H1 (cell line): ENCODE results near the gene ZFP2. TPM values are rescaled to one million over a fixed set of nuclear protein-coding genes. Genes with fewer than 3 reads are reported as not detected.
A peak's percentile ranks its signal among the peaks of the same experiment; 100 is the strongest.

Experiments used
- CTCF ChIA-PET: fragments of 300-600 bp; sonication (Branson Sonifier 250); formaldehyde crosslinking; loops from one replicate; lab custom pipeline; 2021; ENCODE audit not compliant: partially characterized antibody; lab: Charles Lee
- POLR2A ChIA-PET: fragments of 300-600 bp; sonication (Branson Sonifier 250); formaldehyde crosslinking; loops from one replicate; lab custom pipeline; 2021; ENCODE audit warnings: inconsistent platforms; ENCODE audit not compliant: partially characterized antibody; lab: Charles Lee
- DNase-seq, 2 experiments: peaks; one replicate each; pipeline versions ENCODE4 v3.0.0 to v3.0.0-alpha.2; 2010 to 2022; ENCODE audit warnings: low spot score in 2 of 2, low read depth in 1 of 2, mixed read lengths in 1 of 2
- FAIRE-seq: peaks from 2 replicates; lab custom pipeline; 2011; peaks lifted over from hg19 to GRCh38; lab: Jason Lieb, UNC
- H2AFZ ChIP-seq: 2 replicates; pipeline ENCODE4 v1.8.1; 2012; ENCODE audit warnings: low read length, inconsistent platforms
- H2AK5ac ChIP-seq: 2 replicates; pipeline ENCODE4 v1.6.1; 2013; ENCODE audit warnings: low read depth, low read length
- H2BK120ac ChIP-seq: replicated peaks from 2 replicates; pipeline ENCODE3; 2013; ENCODE audit warnings: low read depth, low read length, inconsistent platforms
- H2BK12ac ChIP-seq: 2 replicates; pipeline ENCODE4 v1.6.1; 2013; ENCODE audit warnings: low read depth, low read length
- H2BK15ac ChIP-seq: 2 replicates; pipeline ENCODE4 v1.6.1; 2013; ENCODE audit warnings: low read length
- H2BK20ac ChIP-seq: 2 replicates; pipeline ENCODE4 v1.6.1; 2013; ENCODE audit warnings: low read length
- H2BK5ac ChIP-seq: 2 replicates; pipeline ENCODE4 v1.6.1; 2013; ENCODE audit warnings: low read depth, low read length
- H3K14ac ChIP-seq: 2 replicates; pipeline ENCODE4 v1.6.1; 2013; ENCODE audit warnings: inconsistent platforms; ENCODE audit not compliant: insufficient read length
- H3K18ac ChIP-seq: 2 replicates; pipeline ENCODE4 v1.6.1; 2013; ENCODE audit warnings: low read length; ENCODE audit errors: extremely low read depth
- H3K23ac ChIP-seq: 2 replicates; pipeline ENCODE4 v1.6.1; 2013; ENCODE audit warnings: inconsistent platforms; ENCODE audit not compliant: insufficient read length
- H3K23me2 ChIP-seq: 2 replicates; pipeline ENCODE4 v1.6.1; 2013; ENCODE audit warnings: low read depth, low read length
- H3K27ac ChIP-seq: 2 replicates; pipeline ENCODE4 v1.6.1; 2011; ENCODE audit warnings: low read depth, low read length, inconsistent platforms
- H3K27me3 ChIP-seq, 4 experiments: replicated peaks in 1 of 4; 1 replicate in 1 of 4; 2 replicates in 3 of 4; pipeline versions ENCODE4 v1.6.1 to v1.8.1; 2011 to 2013; ENCODE audit warnings: low read length in 3 of 4, mild to moderate bottlenecking in 3 of 4, inconsistent platforms in 2 of 4, mixed read lengths in 2 of 4, moderate library complexity in 1 of 4; ENCODE audit not compliant: control insufficient read depth in 3 of 4, insufficient read depth in 3 of 4; ENCODE audit errors: extremely low read depth in 1 of 4
- H3K36me3 ChIP-seq, 4 experiments: 2 replicates each; pipeline versions ENCODE4 v1.6.1 to v1.8.1; 2011 to 2013; ENCODE audit warnings: mild to moderate bottlenecking in 4 of 4, low read length in 3 of 4, moderate library complexity in 2 of 4, control low read depth in 1 of 4, inconsistent platforms in 1 of 4; ENCODE audit not compliant: insufficient read depth in 4 of 4, control insufficient read depth in 2 of 4
- H3K4ac ChIP-seq: replicated peaks from 2 replicates; pipeline ENCODE3; 2013; ENCODE audit warnings: low read length, low read depth, mixed read lengths, inconsistent platforms; ENCODE audit not compliant: insufficient read length
- H3K4me1 ChIP-seq, 4 experiments: replicated peaks in 1 of 4; 1 replicate in 1 of 4; 2 replicates in 3 of 4; pipeline versions ENCODE4 v1.6.1 to v1.8.1; 2011 to 2013; ENCODE audit warnings: low read length in 3 of 4, inconsistent platforms in 2 of 4, mixed read lengths in 1 of 4; ENCODE audit not compliant: insufficient read depth in 4 of 4, control insufficient read depth in 3 of 4
- H3K4me2 ChIP-seq, 2 experiments: 2 replicates each; pipeline versions ENCODE4 v1.6.1 to v1.8.1; 2011 to 2013; ENCODE audit warnings: low read depth in 2 of 2, low read length in 2 of 2, control low read depth in 1 of 2, inconsistent platforms in 1 of 2, mild to moderate bottlenecking in 1 of 2; ENCODE audit not compliant: insufficient read depth in 1 of 2
- H3K4me3 ChIP-seq, 4 experiments: fragments of 200-600, 300-600 bp in 1 of 4; sonication (generic), shearing (Covaris generic), sonication (Bioruptor Twin) in 1 of 4; 2 replicates each; pipeline versions ENCODE4 v1.5.1 to v1.8.1; 2011 to 2016; ENCODE audit warnings: low read length in 4 of 4, low read depth in 3 of 4, control low read depth in 2 of 4, inconsistent platforms in 2 of 4, mild to moderate bottlenecking in 2 of 4, mixed read lengths in 1 of 4, moderate library complexity in 1 of 4; ENCODE audit not compliant: insufficient read depth in 2 of 4; ENCODE audit errors: extremely low read depth in 1 of 4
- H3K56ac ChIP-seq: replicated peaks from 2 replicates; pipeline ENCODE3; 2013; ENCODE audit warnings: low read depth, mild to moderate bottlenecking, mixed read lengths, low read length, inconsistent platforms; ENCODE audit not compliant: insufficient read length
- H3K79me1 ChIP-seq: 2 replicates; pipeline ENCODE4 v1.6.1; 2013; ENCODE audit warnings: low read depth, low read length, control low read depth
- H3K79me2 ChIP-seq, 2 experiments: 2 replicates each; pipeline versions ENCODE4 v1.6.1 to v1.8.1; 2012 to 2013; ENCODE audit warnings: low read length in 2 of 2, mild to moderate bottlenecking in 2 of 2, inconsistent platforms in 1 of 2; ENCODE audit not compliant: insufficient read depth in 2 of 2, control insufficient read depth in 1 of 2
- H3K9ac ChIP-seq, 4 experiments: replicated peaks in 1 of 4; 1 replicate in 1 of 4; 2 replicates in 3 of 4; pipeline versions ENCODE4 v1.6.1 to v1.8.1; 2011 to 2013; ENCODE audit warnings: low read depth in 3 of 4, low read length in 3 of 4, control low read depth in 2 of 4, mild to moderate bottlenecking in 2 of 4, moderate library complexity in 2 of 4, inconsistent platforms in 1 of 4; ENCODE audit errors: extremely low read depth in 1 of 4
- H3K9me3 ChIP-seq, 2 experiments: 2 replicates each; pipeline versions ENCODE4 v1.6.1 to v1.8.1; 2012 to 2013; ENCODE audit warnings: mild to moderate bottlenecking in 2 of 2, moderate library complexity in 2 of 2, control low read depth in 1 of 2, inconsistent platforms in 1 of 2, low read depth in 1 of 2, low read length in 1 of 2, mixed read lengths in 1 of 2; ENCODE audit not compliant: insufficient read depth in 2 of 2
- H4K20me1 ChIP-seq, 2 experiments: replicated peaks in 1 of 2; 2 replicates each; pipeline versions ENCODE3 to v1.8.1; 2011 to 2013; ENCODE audit warnings: inconsistent platforms in 2 of 2, low read length in 2 of 2, mild to moderate bottlenecking in 1 of 2; ENCODE audit not compliant: insufficient read depth in 2 of 2, control insufficient read depth in 1 of 2
- H4K5ac ChIP-seq: 2 replicates; pipeline ENCODE4 v1.6.1; 2013; ENCODE audit warnings: low read length, low read depth, mixed read lengths, inconsistent platforms; ENCODE audit not compliant: insufficient read length
- H4K8ac ChIP-seq: 2 replicates; pipeline ENCODE4 v1.8.0; 2013; ENCODE audit warnings: mild to moderate bottlenecking, moderate library complexity, low read length, inconsistent platforms; ENCODE audit not compliant: insufficient read depth; ENCODE audit errors: extremely low read depth
- H4K91ac ChIP-seq: replicated peaks from 2 replicates; pipeline ENCODE3; 2013; ENCODE audit warnings: low read length, mixed read lengths, inconsistent platforms; ENCODE audit not compliant: insufficient read length
- CBX5 ChIP-seq: fragments of 300-800, 300-1000 bp; sonication (generic); IDR thresholded peaks from 2 replicates; pipeline ENCODE4 v1.7.1; 2016; ENCODE audit warnings: antibody characterized with exemption, low read length, low read depth
- CEBPB ChIP-seq: IDR thresholded peaks from 2 replicates; pipeline ENCODE4 v1.6.1; 2012; ENCODE audit warnings: low read depth, low read length
- KDM4A ChIP-seq: IDR thresholded peaks from one replicate; pipeline ENCODE4 v1.7.1; 2012; ENCODE audit warnings: low read depth, mild to moderate bottlenecking, moderate library complexity, low read length, inconsistent platforms; ENCODE audit not compliant: severe bottlenecking
- NRF1 ChIP-seq: IDR thresholded peaks from 2 replicates; pipeline ENCODE4 v1.6.1; 2011; ENCODE audit warnings: mild to moderate bottlenecking, low read depth, low read length, improper control_type of control experiment
- RFX5 ChIP-seq: IDR thresholded peaks from 2 replicates; pipeline ENCODE4 v1.6.1; 2011; ENCODE audit warnings: low read depth, low read length, improper control_type of control experiment, borderline replicate concordance
- SUZ12 ChIP-seq: fragments of 200-600 bp; sonication (generic); IDR thresholded peaks from 2 replicates; pipeline ENCODE4 v1.6.1; 2012; ENCODE audit warnings: mild to moderate bottlenecking, inconsistent platforms, low read length, moderate library complexity, mixed read lengths
- TCF12 ChIP-seq: IDR thresholded peaks from 2 replicates; pipeline ENCODE4 v1.6.1; 2011; ENCODE audit warnings: low read depth, mild to moderate bottlenecking, low read length
- ZNF274 ChIP-seq: IDR thresholded peaks from 2 replicates; pipeline ENCODE4 v1.7.0; 2012; ENCODE audit warnings: low read length, borderline replicate concordance; ENCODE audit errors: extremely low read depth
- WGBS, 2 experiments: shearing (Covaris generic) in 1 of 2; methylation state at CpG; one replicate each; pipeline versions ENCODE4 v1.1.6 to v1.1.7; 2013 to 2015; ENCODE audit warnings: low lambda C conversion rate in 2 of 2, mixed read lengths in 2 of 2, inconsistent platforms in 1 of 2, low coverage in 1 of 2, missing lambda C conversion rate in 1 of 2; ENCODE audit not compliant: insufficient replicate concordance in 2 of 2, insufficient coverage in 1 of 2, insufficient read length in 1 of 2; ENCODE audit errors: extremely low coverage in 1 of 2, missing lambda C conversion rate in 1 of 2; 5-methylcytosine and 5-hydroxymethylcytosine counted together
- polyA plus RNA-seq, 7 experiments: library from polyadenylated mRNA; depleted of rRNA in 3 of 7; stranded (reverse) in 5 of 7; unstranded in 2 of 7; fragments of >200 nt in 5 of 7; fragments of 200-250 nt in 2 of 7; gene quantifications; 1 replicate in 5 of 7; 2 replicates in 1 of 7; 4 replicates in 1 of 7; pipeline versions ENCODE4 v1.2.1 to v1.2.3, GENCODE V29; 2011 to 2013; ENCODE audit warnings: missing spikeins in 2 of 7, mixed read lengths in 2 of 7
- total RNA-seq: library from RNA; stranded (reverse); fragmentation: NEBNext Ultra II Directional; extraction: Animal tissue kit (Norgen Biotek cat#: 25700); gene quantifications from 2 replicates; pipeline ENCODE4 v1.2.1, GENCODE V29; 2021

ZFP2 gene
- total and polyA plus RNA-seq, 2 of the 8 experiments (the other 6 are each of a cell fraction or from before 2014, with no cell fraction given): 0.20 to 0.78 TPM

GRCh38 chr5:178965465-178966055 is 69.8 kb downstream of the ZFP2 start:
- no peaks in the 10 kb centered on the region for H3K27me3 ChIP-seq
- H3K79me2 ChIP-seq: no peaks in the 10 kb centered on the region
- no peak overlapping the region for H3K56ac ChIP-seq
- H4K8ac ChIP-seq: no peak overlapping the region; the same call in 1 of the 2 replicates
- H2BK120ac ChIP-seq: no peak overlapping the region
- WGBS, 2 experiments: 92% methylated on average over 5 of the region's 5 CpGs; no CpG with 5 or more reads in 1 of the 2 experiments
- no peak for FAIRE-seq
- POLR2A ChIA-PET: no interaction called here
- H3K9me3 ChIP-seq: peaks cover 75 to 86% of the 10 kb centered on the region in 2 experiments
- H2AK5ac ChIP-seq: no peak overlapping the region
- H2BK20ac ChIP-seq: no peak overlapping the region
- DNase-seq: no peak
- H3K4me1 ChIP-seq: no peaks in the 10 kb centered on the region
- CTCF ChIA-PET: interaction anchor here (1.0 kb wide), 1 partner anchor 202 kb away, joined by 3 read pairs; no protein-coding TSS in a partner anchor
- no peaks in the 10 kb centered on the region for H3K79me1 ChIP-seq
- H2BK12ac ChIP-seq: no peak overlapping the region
- no peaks in the 10 kb centered on the region for H3K23me2 ChIP-seq
- no peak overlapping the region for H2BK15ac ChIP-seq
- TF ChIP-seq SUZ12: no peak
- TF ChIP-seq KDM4A: no peak
- TF ChIP-seq ZNF274: peak; percentile 97
- no peak for TF ChIP-seq CBX5
- no peak for TF ChIP-seq RFX5
- no peak for TF ChIP-seq TCF12
- TF ChIP-seq NRF1: no peak
- TF ChIP-seq CEBPB: no peak
- H3K9ac ChIP-seq: no peak overlapping the region
- H3K36me3 ChIP-seq: peaks cover 0 to 13% (median 2%) of the 10 kb centered on the region in 4 experiments; a peak in 3 of 8 replicates
- H2AFZ ChIP-seq: no peak overlapping the region
- no peak overlapping the region for H4K5ac ChIP-seq
- no peak overlapping the region for H3K4me3 ChIP-seq
- H4K20me1 ChIP-seq: no peaks in the 10 kb centered on the region
- no peak overlapping the region for H3K4ac ChIP-seq
- no peak overlapping the region for H3K27ac ChIP-seq
- H3K18ac ChIP-seq: no peak overlapping the region
- H3K23ac ChIP-seq: no peak overlapping the region
- no peak overlapping the region for H3K14ac ChIP-seq
- H2BK5ac ChIP-seq: no peak overlapping the region
- H3K4me2 ChIP-seq: no peak overlapping the region
- no peak overlapping the region for H4K91ac ChIP-seq
